Activated T-cell treated with anti-CD3 and anti-CD28 coated beads for 24 hours (primary cell): ENCODE data around the gene MAL.
A peak's percentile ranks its signal among the peaks of the same experiment; 100 is the strongest.

Experiments used
- DNase-seq: peaks from one replicate; pipeline ENCODE4 v3.0.0-alpha.2; 2020; ENCODE audit warnings: low read depth

Gene MAL

GRCh38 chr2:95061601-95062183 lies 36.2 kb downstream of the MAL start:
- no peak for DNase-seq

DNA sequence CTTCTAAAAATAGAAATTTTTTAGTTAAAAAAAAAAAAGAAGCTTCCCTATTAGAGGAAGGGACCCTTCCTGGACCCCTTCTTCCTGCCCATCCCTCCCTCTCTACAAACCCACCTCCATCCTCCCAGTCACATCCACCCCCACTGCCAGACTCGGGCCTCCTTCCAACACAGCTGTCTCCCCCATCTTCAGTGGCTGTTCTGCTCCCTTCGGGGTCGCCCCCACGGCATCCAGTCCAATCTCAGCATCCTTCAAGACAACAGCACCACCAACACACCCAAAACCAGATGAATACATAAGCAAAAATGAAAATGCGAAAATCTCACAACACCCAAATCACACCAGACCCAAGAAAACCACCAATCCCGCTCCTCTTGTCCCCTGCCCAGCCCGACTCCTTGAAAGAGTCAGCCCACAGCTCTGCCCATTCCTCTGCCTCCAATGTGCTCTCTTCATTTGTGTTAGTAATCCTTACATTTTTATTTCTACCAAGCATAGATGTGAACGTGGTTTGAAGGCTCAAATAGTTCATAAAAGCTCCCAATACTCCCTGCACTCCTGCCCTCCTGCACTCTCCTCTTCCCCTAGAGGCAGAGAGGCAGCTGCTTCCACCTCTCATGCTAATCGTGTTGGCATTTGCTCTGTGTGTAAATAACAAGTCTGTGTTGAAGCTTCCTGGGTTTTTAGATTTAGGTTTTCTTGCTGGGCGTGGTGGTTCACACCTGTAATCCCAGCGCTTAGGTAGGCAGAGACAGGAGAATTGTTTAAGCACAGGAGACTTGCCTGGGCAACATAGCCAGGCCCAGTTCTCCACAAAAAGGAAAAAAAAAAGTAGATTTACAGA lies 37.0 kb downstream of the MAL start:
- no peak for DNase-seq

GRCh38 chr2:95063086-95063958 lies 37.8 kb downstream of the MAL start:
- DNase-seq, result no peak

- no peak for DNase-seq
Measured at GRCh38 chr2:95068256-95068655, 42.7 kb downstream of the MAL start.

DNA sequence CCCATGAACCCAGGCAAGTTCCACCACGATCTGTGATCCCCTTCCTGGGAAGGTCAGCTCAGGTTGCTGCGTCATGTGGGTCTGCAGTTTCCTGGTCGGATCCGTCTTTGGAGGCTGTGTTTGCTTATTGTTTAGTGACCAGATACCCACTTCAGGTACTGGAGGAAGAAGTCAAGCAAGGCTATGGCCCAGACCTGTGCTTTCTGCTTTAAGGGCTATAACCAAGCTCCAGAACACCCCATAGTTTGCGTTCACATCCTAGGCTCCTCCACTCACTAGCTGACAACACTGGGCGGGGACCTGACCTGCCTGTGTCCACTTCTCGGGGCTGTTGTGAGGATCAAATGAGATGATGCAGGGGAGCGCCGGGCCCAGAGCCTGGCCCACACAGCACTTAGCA lies 44.0 kb downstream of the MAL start:
- no peak for DNase-seq

DNA sequence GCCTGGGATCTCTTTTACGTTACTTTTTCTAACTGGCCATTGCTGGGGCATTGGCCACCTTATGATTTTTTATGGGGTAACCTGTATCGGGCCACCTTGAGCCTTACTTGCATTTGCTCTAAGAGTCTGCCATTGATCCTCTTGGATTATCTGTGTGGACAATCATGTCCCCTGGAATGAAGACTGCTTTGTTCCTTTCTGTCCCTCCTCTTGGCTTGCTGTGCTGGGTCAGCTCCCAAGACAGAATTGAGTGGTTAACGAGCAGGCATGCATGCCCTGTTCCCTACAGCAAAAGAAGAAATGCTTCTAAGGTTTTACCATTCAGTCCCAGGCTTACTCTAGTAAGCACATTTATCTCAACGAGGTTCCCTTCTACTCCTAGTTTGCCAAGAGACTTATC lies 46.3 kb downstream of the MAL start:
- no peak for DNase-seq

DNA sequence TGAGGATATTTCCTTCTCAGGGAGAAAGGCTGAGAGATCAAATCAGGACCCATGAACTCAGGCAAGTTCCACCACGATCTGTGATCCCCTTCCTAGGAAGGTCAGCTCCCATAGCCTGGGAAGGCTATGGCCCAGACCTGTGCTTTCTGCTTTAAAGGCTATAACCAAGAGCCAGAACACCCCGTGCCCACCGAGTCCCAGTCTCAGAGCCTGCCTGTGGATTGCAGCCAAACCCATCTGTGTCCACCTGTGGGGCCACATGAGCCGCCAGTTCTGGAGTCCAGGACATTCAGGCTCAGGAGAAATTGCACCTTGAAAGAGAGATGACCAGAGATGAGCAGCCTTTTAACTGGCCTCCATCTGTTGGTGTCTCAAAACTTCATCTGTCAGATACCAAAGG lies 46.9 kb downstream of the MAL start:
- no peak for DNase-seq

- no peak for DNase-seq
Measured at GRCh38 chr2:95073856-95074662, 48.6 kb downstream of the MAL start.

DNA sequence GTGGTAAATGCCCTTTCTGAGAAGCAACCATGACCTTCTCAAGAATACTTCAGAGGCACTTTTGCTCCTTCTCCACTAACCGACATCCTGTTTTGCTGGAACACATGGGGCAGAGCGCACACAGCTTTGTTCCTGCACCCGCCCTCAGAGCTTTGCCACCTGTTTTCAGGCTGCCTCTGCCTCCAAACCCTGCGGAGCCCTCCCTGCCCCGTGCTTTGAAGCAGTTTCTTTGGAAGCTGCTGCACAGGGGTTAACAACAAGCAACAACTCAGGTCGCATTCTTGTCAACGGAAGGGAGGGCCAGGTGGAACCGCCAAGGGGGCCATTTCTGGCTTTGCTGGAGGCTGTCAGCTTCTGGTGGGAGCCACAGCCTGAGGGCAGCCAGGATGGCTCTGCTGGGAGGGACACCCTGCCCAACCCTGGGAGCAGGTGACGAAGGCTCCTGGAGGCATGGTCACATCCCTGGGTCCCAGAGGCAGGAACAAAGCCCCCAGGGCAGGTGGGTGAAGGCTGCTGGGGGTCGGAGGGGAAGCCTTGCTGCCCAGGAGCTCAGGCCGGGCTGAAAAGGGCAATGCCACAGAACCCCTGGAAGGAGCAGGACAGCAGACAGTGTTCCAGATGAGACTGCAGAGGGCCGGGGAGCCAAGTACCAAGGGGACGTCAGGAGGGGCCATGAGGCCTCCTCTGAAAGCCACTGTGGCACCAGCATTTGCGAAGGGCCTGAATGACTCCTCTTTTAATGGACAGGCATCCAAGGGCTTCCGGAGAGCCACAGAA lies 49.3 kb downstream of the MAL start:
- DNase-seq, result peak; percentile 52

DNA sequence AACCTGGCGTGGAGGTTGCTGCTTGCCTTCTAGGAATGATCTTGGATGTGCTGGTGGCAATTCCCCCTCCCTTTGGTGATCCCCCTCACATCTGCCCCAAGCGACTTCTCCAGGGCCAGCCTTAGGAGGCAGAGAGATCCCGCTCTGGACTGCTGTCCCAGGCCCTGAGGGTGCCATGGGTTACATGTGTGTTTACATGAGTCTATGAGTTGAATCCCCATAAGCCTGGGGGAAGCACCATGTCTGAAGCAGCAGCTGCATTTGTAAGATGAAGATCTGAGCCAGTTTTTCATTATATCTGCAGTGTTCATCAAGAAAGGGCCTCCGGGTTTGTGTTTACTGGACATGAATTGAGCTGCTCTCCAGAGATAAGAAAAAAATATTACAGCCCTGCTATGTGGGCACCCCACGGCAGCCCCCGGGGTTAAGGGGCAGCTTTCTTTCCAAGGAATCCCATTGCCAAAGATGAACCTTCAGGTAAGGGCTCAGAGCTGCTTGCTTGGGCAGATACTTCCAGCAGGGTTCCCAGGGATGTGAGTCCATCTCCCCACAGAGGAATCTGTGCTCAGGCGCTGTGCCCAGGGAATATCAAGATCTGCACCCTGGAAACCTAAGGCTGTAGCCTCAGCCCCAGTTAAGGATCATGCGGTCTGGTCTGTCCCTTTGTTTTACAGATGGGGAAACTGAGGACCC lies 50.1 kb downstream of the MAL start:
- DNase-seq, result no peak

GRCh38 chr2:95076705-95077529 lies 51.4 kb downstream of the MAL start:
- peak; percentile 79 for DNase-seq

DNA sequence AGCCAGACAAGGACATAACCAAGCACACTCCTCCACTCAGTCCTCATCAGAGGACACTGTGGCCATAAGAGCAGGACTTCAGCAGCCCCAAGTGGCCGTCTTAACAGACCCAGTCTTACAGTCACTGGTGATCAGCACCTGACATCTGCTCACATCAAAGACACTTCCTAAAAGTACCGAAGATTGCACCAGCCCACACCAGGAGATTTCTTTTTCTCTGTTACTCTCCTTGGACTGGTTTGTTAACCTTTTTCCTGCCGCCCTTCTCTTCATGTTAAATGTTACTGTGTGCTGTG lies 52.0 kb downstream of the MAL start:
- no peak for DNase-seq

DNA sequence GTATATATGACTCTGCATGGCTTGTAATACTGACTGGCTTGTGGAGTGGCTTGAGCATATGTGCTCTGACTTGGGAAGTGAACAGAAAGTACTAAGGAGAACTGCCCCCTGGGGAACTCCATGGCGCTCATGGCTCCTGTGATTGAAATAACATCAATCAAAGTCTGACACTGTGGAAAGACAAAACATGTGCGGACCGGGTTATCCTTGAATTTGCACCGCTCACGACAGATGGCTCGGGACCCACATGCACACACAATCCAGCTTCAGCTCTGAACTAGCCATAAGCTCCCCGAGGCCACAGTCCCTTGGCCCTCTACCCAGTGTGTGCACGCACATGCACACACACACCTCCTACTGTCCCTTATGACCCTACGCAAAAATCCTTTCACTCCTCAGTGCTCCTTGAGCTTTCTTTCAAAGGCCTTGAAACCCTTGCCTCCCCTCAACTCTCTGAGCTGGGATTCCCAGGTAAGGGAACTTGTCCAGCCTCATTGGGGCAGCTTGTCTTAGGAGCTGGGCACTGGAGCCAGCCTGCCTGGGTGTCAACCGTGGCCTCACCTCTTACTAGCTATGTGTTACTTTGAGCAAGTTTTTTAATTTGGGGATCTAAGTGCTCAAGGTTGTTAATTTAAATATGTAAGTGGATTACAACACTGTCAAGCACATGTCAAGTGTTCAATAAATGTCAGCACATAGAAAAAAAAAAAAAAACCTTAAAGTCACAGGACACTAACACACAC lies 52.5 kb downstream of the MAL start:
- no peak for DNase-seq

DNA sequence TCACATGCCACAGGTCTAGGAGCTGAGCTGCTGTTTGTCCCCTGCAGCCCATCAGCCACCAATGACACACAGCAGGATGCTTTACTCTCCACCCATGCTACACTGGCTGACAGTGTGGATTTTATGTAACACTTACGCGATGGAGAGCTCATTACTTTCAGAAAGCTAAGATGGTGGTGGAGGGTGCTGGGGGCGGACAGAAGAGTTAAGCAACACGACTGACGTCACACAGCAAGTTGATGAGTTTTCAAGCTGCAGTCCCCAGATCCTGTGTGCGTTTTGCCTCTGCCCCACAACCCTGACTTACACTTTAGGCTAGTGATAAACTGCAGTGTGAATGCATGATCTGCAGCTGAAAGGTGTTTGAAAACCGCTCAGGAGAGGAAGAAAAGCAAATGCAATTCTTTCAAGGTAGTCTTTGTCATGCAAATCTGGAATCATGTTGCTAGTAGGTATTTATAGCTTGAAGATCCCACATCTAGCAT lies 53.7 kb downstream of the MAL start:
- DNase-seq, result no peak

GRCh38 chr2:95082477-95082876 lies 57.0 kb downstream of the MAL start:
- DNase-seq, result no peak

DNA sequence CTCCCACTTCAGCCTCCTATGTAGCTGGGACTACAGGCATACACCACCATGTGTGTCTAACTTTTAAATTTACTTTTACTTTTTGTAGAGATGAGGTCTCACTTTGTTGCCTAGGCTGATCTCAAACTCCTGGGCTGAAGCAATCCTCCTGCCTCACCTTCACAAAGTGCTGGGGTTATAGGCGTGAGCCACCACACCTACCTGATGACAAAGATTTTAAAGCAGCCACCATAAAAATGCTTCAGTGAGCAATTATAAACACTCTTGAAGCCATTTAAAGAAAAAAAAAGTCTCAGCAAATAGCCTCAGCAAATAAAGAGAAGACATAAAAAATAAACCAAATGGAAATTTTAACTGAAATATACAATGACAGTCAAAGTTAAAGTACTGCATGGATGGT lies 60.5 kb downstream of the MAL start:
- DNase-seq, result no peak

- no peak for DNase-seq
Measured at GRCh38 chr2:95087379-95087778, 61.9 kb downstream of the MAL start.

DNA sequence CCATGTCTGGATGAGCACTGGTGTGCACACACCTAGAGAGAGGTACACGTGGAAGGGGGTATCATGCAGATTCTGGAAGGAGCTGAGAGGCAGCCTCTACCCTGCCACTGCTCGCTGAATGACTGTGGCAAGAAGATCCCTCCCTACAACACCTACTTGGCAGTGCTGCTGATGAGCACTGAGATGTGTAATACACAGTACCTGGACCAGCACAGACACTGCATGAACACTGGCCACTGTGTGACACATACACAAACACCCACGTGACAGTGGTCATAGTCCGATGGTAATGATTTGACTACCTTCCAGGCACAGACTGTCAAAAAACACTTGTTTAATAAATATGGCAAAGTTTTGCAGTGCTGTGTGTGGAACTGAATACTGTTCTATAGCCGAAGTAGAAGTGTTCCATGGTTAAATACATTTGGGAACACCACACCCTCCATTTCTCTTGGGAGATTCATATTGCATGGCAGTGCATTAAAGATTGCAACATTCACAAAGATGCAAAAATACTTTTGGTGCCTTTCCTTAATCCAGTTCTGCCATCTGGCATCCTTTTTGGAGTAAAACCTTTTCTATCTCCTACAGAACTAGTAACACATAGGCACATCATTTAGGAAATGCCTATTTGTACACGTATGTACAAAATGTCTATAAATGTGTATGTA lies 66.5 kb downstream of the MAL start:
- DNase-seq, result no peak
